SK-N-MC (cell line): ENCODE data around the gene P4HB.

Source experiments
- DNase-seq: peaks from one replicate; pipeline ENCODE4 v3.0.0-alpha.2; 2011; ENCODE audit warnings: low read depth, low spot score
- H3K27ac ChIP-seq: fragments of 200-600 bp; sonication (generic); 2 replicates; pipeline ENCODE4 v1.5.1; 2016; ENCODE audit warnings: mixed run types
- H3K36me3 ChIP-seq: fragments of 200-600 bp; sonication (generic); 2 replicates; pipeline ENCODE4 v1.6.1; 2017; ENCODE audit warnings: antibody characterized with exemption, low read length, mixed read lengths; ENCODE audit not compliant: insufficient read depth
- H3K4me3 ChIP-seq: fragments of 200-600 bp; sonication (generic); 2 replicates; pipeline ENCODE4 v1.5.1; 2016
- H3K9ac ChIP-seq: fragments of 200-600 bp; sonication (generic); 2 replicates; pipeline ENCODE4 v1.8.0; 2017; ENCODE audit warnings: mixed run types, mixed read lengths; ENCODE audit not compliant: insufficient read length
- H3K9me3 ChIP-seq: fragments of 200-600 bp; sonication (generic); 2 replicates; pipeline ENCODE4 v1.6.1; 2017; ENCODE audit warnings: low read depth, mild to moderate bottlenecking, antibody characterized with exemption, low read length, moderate library complexity, mixed read lengths
- EZH2 ChIP-seq: fragments of 200-600 bp; sonication (generic); IDR thresholded peaks from one replicate; pipeline ENCODE4 v1.6.1; 2017; ENCODE audit warnings: antibody characterized with exemption
- FOXP2 ChIP-seq: optimal IDR thresholded peaks from 2 replicates; pipeline ENCODE3; 2011; ENCODE audit warnings: mild to moderate bottlenecking, moderate library complexity; ENCODE audit not compliant: insufficient read depth; ENCODE audit errors: extremely low read length, control extremely low read depth
- POLR2AphosphoS5 ChIP-seq: IDR thresholded peaks from 2 replicates; pipeline ENCODE4 v1.6.1; 2012; ENCODE audit warnings: mild to moderate bottlenecking, low read depth, low read length, borderline replicate concordance

P4HB gene

GRCh38 chr17:81825841-81826466, 34.4 kb downstream of the P4HB start:
- H3K9me3 ChIP-seq = no peaks in the 10 kb centered on the region
- no peak overlapping the region for H3K9ac ChIP-seq
- TF ChIP-seq POLR2AphosphoS5 (no peak), FOXP2 (no peak), EZH2 (no peak)
- no peaks in the 10 kb centered on the region for H3K36me3 ChIP-seq
- no peak overlapping the region for H3K27ac ChIP-seq
- DNase-seq = no peak
- no peak overlapping the region for H3K4me3 ChIP-seq

GRCh38 chr17:81824595-81824994, 35.7 kb downstream of the P4HB start:
- H3K36me3 ChIP-seq = no peaks in the 10 kb centered on the region
- no peak overlapping the region for H3K9ac ChIP-seq
- no peak overlapping the region for H3K4me3 ChIP-seq
- H3K9me3 ChIP-seq = no peaks in the 10 kb centered on the region
- no peak for DNase-seq
- TF ChIP-seq FOXP2 = no peak
- no peak for TF ChIP-seq EZH2
- no peak for TF ChIP-seq POLR2AphosphoS5
- no peak overlapping the region for H3K27ac ChIP-seq

- no peak for DNase-seq
- no peaks in the 10 kb centered on the region for H3K36me3 ChIP-seq
- H3K9me3 ChIP-seq = no peaks in the 10 kb centered on the region
- H3K9ac ChIP-seq = no peak overlapping the region
- H3K27ac ChIP-seq = no peak overlapping the region
- TF ChIP-seq POLR2AphosphoS5 (no peak), FOXP2 (no peak), EZH2 (no peak)
- H3K4me3 ChIP-seq = no peak overlapping the region
These were observed 36.4 kb downstream of the P4HB start for GRCh38 chr17:81823820-81824550.

- no peak for TF ChIP-seq EZH2
- no peak for TF ChIP-seq POLR2AphosphoS5
- TF ChIP-seq FOXP2 = no peak
- Histone ChIP-seq H3K9ac (no peak overlapping the region), H3K27ac (no peak overlapping the region), H3K4me3 (no peak overlapping the region), H3K36me3 (no peaks in the 10 kb centered on the region), H3K9me3 (no peaks in the 10 kb centered on the region)
- DNase-seq = no peak
These were observed 37.1 kb downstream of the P4HB start for GRCh38 chr17:81822996-81823819.

- Histone ChIP-seq H3K36me3 (no peaks in the 10 kb centered on the region), H3K27ac (peak overlapping the region; percentile 82), H3K4me3 (peak overlapping the region; percentile 56), H3K9ac (peak overlapping the region; percentile 23), H3K9me3 (no peaks in the 10 kb centered on the region)
- TF ChIP-seq EZH2 (no peak), POLR2AphosphoS5 (no peak), FOXP2 (no peak)
- no peak for DNase-seq
These were observed 38.1 kb downstream of the P4HB start for GRCh38 chr17:81822312-81822637.

- no peak for DNase-seq
- Histone ChIP-seq H3K9ac (peak overlapping the region; percentile 23), H3K27ac (peak overlapping the region; percentile 82)
These were observed 38.6 kb downstream of the P4HB start for GRCh38 chr17:81821603-81822311.

GRCh38 chr17:81821147-81821546, 39.2 kb downstream of the P4HB start:
- no peaks in the 10 kb centered on the region for H3K36me3 ChIP-seq
- H3K4me3 ChIP-seq = peak overlapping the region; percentile 24; the same call in 1 of the 2 replicates
- DNase-seq = no peak
- peak overlapping the region; percentile 82; the same call in 1 of the 2 replicates for H3K27ac ChIP-seq
- no peak overlapping the region for H3K9ac ChIP-seq
- TF ChIP-seq FOXP2 = no peak
- no peak for TF ChIP-seq POLR2AphosphoS5
- no peak for TF ChIP-seq EZH2
- H3K9me3 ChIP-seq = no peaks in the 10 kb centered on the region

More at GRCh38 chr17:81821603-81822311, 38.6 kb downstream of the P4HB start:
- peak; percentile 45 for TF ChIP-seq POLR2AphosphoS5
- no peak for TF ChIP-seq EZH2
- TF ChIP-seq FOXP2 = peak; percentile 67
- H3K36me3 ChIP-seq = no peaks in the 10 kb centered on the region
- peak overlapping the region; percentile 56 for H3K4me3 ChIP-seq
- no peaks in the 10 kb centered on the region for H3K9me3 ChIP-seq
